Left ventricle myocardium inferior (tissue), 1 donor: ENCODE measurements around the gene PCNP. TPM values are rescaled to one million over a fixed set of nuclear protein-coding genes. Genes with fewer than 3 reads are reported as not detected.
"Not testable (repeated sequence)": the region's sequence is repeated elsewhere in the genome, so short reads cannot be mapped to it uniquely, and the experiment has no call there.

Experiments
- DNase-seq: peaks from one replicate; pipeline ENCODE4 v3.0.0-alpha.2; 2020
- H3K27ac ChIP-seq: fragments of 200-600 bp; replicated peaks from 2 replicates; pipeline ENCODE4 v1.8.0; 2021
- H3K27me3 ChIP-seq: fragments of 200-600 bp; 2 replicates; pipeline ENCODE4 v1.8.0; 2021; ENCODE audit warnings: low read depth
- H3K36me3 ChIP-seq: fragments of 200-600 bp; 2 replicates; pipeline ENCODE4 v1.8.0; 2021
- H3K4me1 ChIP-seq: fragments of 200-600 bp; 2 replicates; pipeline ENCODE4 v1.8.0; 2021
- H3K4me3 ChIP-seq: fragments of 200-600 bp; 2 replicates; pipeline ENCODE4 v1.8.0; 2021; ENCODE audit warnings: mild to moderate bottlenecking, moderate library complexity
- H3K9me3 ChIP-seq: fragments of 200-600 bp; replicated peaks from 2 replicates; pipeline ENCODE4 v1.8.0; 2021
- intact Hi-C: fragments of 100-400 bp; cut with micrococcal nuclease; formaldehyde crosslinking; loops from one replicate; pipeline ENCODE4 v1.11.0; 2022
- total RNA-seq: library from RNA; stranded (reverse); fragmentation: NEBNext Ultra II Directional; extraction: Animal tissue kit (Norgen Biotek cat#: 25700); gene quantifications from one replicate; pipeline ENCODE4 v1.2.1, GENCODE V29; 2021
- TF ChIP-seq, protein P1 (sequence below): fragments of 200-600 bp; IDR thresholded peaks from 2 replicates; pipeline ENCODE4 v1.8.0; 2021; ENCODE audit warnings: antibody characterized with exemption, mild to moderate bottlenecking, borderline replicate concordance
- donor health status: DM: no; HTN: yes; CAD: no; lungs with severe emphysema.

The PCNP gene
- total RNA-seq, 1 donor from 2014 or later, result 121 TPM

DNA sequence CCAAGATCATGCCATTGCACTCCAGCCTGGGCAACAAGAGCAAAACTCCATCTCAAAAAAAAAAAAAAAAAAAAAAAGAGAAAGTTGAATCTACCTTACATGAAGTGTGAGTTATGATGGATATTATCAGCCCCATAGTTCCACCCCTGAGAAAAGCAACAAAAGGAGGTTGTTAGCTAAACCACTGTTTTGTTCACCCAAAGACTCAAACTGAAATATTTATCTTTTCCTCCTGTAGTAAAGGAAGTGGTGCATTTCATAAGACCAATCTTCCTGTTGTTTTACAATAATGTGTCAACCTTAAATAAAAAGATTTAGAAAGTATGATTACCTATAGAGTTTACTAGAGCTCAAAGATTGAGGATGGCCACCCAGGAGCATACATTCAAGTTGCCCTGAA lies 31.0 kb upstream of the PCNP start:
- H3K27ac ChIP-seq, result no peak overlapping the region
- H3K27me3 ChIP-seq, result no peaks in the 10 kb centered on the region
- no peaks in the 10 kb centered on the region for H3K9me3 ChIP-seq
- no peak for DNase-seq
- no peak overlapping the region for H3K4me3 ChIP-seq
- no peaks in the 10 kb centered on the region for H3K36me3 ChIP-seq
- TF ChIP-seq, protein P1, sequence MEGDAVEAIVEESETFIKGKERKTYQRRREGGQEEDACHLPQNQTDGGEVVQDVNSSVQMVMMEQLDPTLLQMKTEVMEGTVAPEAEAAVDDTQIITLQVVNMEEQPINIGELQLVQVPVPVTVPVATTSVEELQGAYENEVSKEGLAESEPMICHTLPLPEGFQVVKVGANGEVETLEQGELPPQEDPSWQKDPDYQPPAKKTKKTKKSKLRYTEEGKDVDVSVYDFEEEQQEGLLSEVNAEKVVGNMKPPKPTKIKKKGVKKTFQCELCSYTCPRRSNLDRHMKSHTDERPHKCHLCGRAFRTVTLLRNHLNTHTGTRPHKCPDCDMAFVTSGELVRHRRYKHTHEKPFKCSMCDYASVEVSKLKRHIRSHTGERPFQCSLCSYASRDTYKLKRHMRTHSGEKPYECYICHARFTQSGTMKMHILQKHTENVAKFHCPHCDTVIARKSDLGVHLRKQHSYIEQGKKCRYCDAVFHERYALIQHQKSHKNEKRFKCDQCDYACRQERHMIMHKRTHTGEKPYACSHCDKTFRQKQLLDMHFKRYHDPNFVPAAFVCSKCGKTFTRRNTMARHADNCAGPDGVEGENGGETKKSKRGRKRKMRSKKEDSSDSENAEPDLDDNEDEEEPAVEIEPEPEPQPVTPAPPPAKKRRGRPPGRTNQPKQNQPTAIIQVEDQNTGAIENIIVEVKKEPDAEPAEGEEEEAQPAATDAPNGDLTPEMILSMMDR, result no peak
- no peaks in the 10 kb centered on the region for H3K4me1 ChIP-seq
- intact Hi-C loops, result no loop called here

DNA sequence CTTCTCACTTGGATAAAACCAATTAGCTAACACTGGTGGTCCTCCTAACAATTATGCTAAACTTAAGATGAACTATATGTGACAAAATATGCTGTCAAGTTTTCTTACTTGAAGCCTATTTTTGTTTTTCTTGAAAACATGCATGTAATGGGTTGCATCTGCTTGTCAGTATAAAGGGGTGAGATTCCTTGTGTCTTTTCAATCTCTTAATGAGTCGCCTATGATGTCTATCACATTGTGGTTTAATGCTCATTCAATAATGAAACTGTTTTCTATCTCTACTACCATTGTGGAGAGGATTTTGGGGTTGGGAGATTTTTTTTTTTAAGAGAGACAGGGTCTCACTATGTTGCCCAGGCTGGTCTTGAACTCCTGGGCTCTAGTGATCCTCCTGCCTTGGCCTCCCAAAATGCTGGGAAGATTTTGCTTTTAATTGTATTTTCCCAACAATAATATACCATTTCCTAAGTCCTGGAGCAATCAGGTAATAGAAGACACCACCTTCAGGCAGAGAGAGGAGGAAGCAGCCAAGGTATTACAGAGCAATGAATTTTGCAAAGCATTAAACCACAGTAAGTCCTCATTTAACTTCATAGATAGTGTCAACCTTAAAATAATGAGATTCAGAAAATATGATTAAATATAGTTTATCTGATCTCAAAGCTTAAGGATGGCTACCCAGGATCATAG lies 29.7 kb upstream of the PCNP start:
- no peak overlapping the region for H3K27ac ChIP-seq
- TF ChIP-seq, protein P1, result no peak
- H3K27me3 ChIP-seq, result no peaks in the 10 kb centered on the region
- H3K9me3 ChIP-seq, result no peaks in the 10 kb centered on the region
- H3K4me1 ChIP-seq, result no peaks in the 10 kb centered on the region
- DNase-seq, result no peak
- no peak overlapping the region for H3K4me3 ChIP-seq
- intact Hi-C loops, result no loop called here
- H3K36me3 ChIP-seq, result no peaks in the 10 kb centered on the region

DNA sequence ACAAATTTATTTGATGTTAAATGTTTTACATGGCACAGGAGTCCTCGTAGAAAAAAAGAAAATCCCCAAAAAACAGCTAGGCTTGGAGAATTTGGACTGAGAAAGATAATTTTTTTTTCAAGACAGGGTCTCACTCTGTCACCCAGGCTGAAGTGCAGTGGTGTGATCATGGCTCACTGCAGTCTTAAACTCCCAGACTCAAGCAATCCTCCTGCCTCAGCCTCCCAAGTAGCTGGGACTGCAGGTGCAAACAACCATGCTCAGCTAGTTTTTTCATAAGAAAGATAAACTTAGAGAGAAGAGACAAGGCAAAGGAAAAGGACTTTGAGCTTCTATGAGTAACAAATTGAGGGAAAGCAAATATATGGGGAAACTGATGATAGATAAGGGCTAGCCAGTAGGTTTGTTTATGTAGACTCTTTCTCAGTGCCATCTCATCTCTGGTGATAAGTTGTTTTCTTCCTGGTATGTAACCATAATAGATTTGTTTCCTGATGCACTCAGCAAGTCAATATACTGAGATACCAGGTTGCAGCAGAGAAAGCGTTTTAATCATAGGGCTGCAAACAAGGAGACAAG lies 25.4 kb upstream of the PCNP start:
- H3K27me3 ChIP-seq, result no peaks in the 10 kb centered on the region
- no peak overlapping the region for H3K4me3 ChIP-seq
- H3K9me3 ChIP-seq, result no peaks in the 10 kb centered on the region
- H3K27ac ChIP-seq, result no peak overlapping the region
- no peak for DNase-seq
- H3K36me3 ChIP-seq, result no peaks in the 10 kb centered on the region
- no peaks in the 10 kb centered on the region for H3K4me1 ChIP-seq
- TF ChIP-seq, protein P1, result no peak
- intact Hi-C loops, result loop anchor here (2.0 kb wide), 1 partner anchor 46 kb away; no protein-coding TSS in a partner anchor

DNA sequence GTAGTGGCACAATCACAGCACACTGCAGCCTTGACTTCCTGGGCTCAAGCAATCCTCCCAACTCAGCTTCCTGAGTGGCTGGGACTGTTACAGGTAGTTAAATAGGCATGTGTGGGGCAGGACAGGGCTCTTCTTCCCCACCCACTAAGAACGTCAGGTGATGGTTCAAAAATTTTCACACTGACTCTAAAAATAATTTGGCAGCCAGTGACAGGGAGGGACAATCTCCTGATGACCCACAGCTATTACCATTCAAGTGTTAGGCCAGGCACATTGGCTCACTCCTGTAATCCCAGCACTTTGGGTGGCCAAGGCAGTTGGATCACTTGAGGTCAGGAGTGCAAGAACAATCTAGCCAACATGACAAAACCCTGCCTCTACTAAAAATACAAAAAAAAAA lies 24.5 kb upstream of the PCNP start:
- Histone ChIP-seq H3K9me3 (no peaks in the 10 kb centered on the region), H3K36me3 (no peaks in the 10 kb centered on the region), H3K27me3 (no peaks in the 10 kb centered on the region), H3K27ac (no peak overlapping the region), H3K4me3 (no peak overlapping the region), H3K4me1 (no peaks in the 10 kb centered on the region)
- TF ChIP-seq, protein P1, result no peak
- no peak for DNase-seq
- intact Hi-C loops, result loop anchor here (2.0 kb wide), 1 partner anchor 45 kb away; no protein-coding TSS in a partner anchor

DNA sequence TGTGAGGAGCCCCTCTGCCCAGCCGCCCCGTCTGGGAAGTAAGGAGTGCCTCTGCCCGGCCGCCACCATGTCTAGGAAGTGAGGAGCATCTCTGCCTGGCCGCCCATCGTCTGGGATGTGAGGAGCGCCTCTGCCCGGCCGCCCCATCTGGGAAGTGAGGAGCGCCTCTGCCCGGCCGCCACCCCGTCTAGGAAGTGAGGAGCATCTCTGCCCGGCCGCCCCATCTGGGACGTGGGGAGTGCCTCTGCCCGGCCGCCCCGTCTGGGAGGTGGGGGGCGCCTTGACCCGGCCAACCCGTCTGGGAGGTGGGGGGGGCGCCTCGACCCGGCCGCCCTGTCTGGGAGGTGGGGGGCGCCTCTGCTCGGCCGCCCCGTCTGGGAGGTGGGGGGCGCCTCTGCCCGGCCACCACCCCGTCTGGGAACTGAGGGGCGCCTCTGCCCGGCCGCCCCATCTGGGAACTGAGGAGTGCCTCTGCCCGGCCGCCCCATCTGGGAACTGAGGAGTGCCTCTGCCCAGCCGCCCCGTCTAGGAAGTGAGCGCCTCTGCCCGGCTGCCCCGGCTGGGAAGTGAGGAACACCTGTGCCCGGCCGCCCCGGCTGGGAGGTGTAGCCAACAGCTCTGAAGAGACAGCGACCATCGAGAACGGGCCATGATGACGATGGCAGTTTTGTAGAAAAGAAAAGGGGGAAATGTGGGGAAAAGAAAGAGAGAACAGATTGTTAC lies 22.5 kb upstream of the PCNP start:
- H3K4me1 ChIP-seq, H3K27ac ChIP-seq, H3K4me3 ChIP-seq, H3K27me3 ChIP-seq, intact Hi-C loops, H3K9me3 ChIP-seq, H3K36me3 ChIP-seq, DNase-seq: not testable (repeated sequence)

DNA sequence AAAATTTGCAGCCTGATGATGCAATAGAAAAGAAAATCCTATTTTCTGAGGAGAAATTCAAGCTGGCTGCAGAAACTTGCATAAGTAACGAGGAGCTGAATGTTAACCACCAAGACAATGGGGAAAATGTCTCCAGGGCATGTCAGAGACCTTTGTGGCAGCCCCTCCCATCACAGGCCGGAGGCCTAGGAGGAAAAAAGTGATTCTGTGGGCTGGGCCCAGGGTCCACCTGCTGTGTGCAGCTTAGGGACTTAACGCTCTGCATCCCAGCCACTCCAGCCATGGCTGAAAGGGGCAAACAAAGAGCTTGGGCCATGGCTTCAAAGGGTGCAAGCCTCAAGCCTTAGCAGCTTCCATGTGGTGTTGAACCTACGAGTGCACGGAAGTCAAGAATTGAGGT lies 20.6 kb upstream of the PCNP start:
- H3K9me3 ChIP-seq, intact Hi-C loops, H3K4me3 ChIP-seq, H3K4me1 ChIP-seq, H3K36me3 ChIP-seq, H3K27ac ChIP-seq, DNase-seq: not testable (repeated sequence)
- H3K27me3 ChIP-seq, result peaks cover 19% of the 10 kb centered on the region
